Cardiac muscle cell (in vitro differentiated cells and primary cell): ENCODE results near the gene RPSA. TPM values are rescaled to one million over a fixed set of nuclear protein-coding genes. Genes with fewer than 3 reads are reported as not detected.
"Not testable (repeated sequence)": the region's sequence is repeated elsewhere in the genome, so short reads cannot be mapped to it uniquely, and the experiment has no call there.

ENCODE experiments used
- DNase-seq, 2 donors: peaks; one replicate each; pipeline versions ENCODE4 v3.0.0 to v3.0.0-alpha.2; 2010 to 2017; ENCODE audit warnings: low read depth in 1 of 2, low spot score in 1 of 2
- H3K27ac ChIP-seq: fragments of 200-600 bp; sonication (generic); 2 replicates; pipeline ENCODE4 v1.5.1; 2016
- H3K27me3 ChIP-seq: fragments of 200-600 bp; sonication (generic); 2 replicates; pipeline ENCODE4 v1.6.0; 2016; ENCODE audit warnings: control low read depth
- H3K36me3 ChIP-seq: fragments of 200-600 bp; sonication (generic); 2 replicates; pipeline ENCODE4 v1.5.1; 2016; ENCODE audit warnings: control low read depth
- H3K4me1 ChIP-seq: fragments of 200-600 bp; sonication (generic); 2 replicates; pipeline ENCODE4 v1.8.1; 2017; ENCODE audit warnings: low read depth, mild to moderate bottlenecking, mixed run types
- H3K4me3 ChIP-seq: fragments of 200-600 bp; sonication (generic); 2 replicates; pipeline ENCODE4 v1.5.1; 2016; ENCODE audit warnings: mild to moderate bottlenecking
- H3K9me3 ChIP-seq: fragments of 200-600 bp; sonication (generic); 2 replicates; pipeline ENCODE4 v1.5.1; 2017; ENCODE audit warnings: low read depth, mild to moderate bottlenecking, control low read depth
- polyA plus RNA-seq: library from polyadenylated mRNA; unstranded; fragments of >200 nt; fragmentation: Nextera tagmentation; extraction: Ambion mirVana; gene quantifications from 2 replicates; pipeline ENCODE4 v1.2.1, GENCODE V29; 2016
- total RNA-seq: library from RNA; depleted of rRNA; stranded (reverse); fragments of >200 nt; gene quantifications from 2 replicates; pipeline ENCODE4 v1.2.3, GENCODE V29; 2016
- TF ChIP-seq, protein P1 (sequence below): IDR thresholded peaks from 2 replicates; pipeline ENCODE4 v1.5.1; 2012; ENCODE audit warnings: low read depth, mild to moderate bottlenecking, low read length

The RPSA gene
- total and polyA plus RNA-seq, 2 experiments from 2014 or later = 329 to 1,073 TPM

DNA sequence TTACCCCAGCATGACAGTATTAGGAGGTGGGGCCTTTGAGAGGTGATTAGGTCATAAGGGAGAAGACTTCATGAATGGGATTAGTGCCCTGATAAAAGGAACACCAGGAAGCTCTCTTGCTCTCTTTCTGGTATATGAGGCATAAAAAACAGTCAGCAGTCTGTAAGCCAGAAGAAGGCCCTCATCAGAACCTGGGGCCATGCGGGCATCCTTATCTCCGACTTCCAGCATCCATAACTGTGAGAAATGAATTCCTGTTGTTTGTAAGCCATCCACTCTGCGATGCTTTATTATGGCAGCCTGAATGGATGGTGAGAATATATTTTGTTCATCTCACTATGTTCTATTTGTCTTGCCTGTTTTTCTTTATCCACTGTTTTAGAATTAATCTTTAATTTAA, 43.3 kb downstream of the RPSA start:
- H3K4me1 ChIP-seq = no peaks in the 10 kb centered on the region
- H3K27ac ChIP-seq = no peak overlapping the region
- no peaks in the 10 kb centered on the region for H3K36me3 ChIP-seq

DNA sequence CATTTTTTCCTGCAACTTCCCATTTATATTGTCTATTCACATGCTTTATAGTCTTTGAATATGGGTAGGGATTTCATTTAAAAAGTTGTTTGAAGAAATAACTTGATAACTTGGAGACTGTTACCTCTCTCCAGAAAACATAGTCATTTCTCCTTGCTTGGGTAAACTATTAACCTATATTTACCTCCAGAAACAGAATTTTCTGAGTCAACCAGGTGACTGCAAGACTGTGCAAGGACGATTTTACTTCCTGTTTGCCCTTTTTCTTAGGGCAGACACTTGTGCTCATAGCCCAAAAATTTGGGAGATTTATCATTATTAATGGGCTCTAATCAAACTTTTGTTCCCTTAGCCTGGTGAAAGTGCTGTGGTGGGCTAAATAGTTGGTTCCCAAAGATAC, 46.6 kb downstream of the RPSA start:
- TF ChIP-seq, protein P1, sequence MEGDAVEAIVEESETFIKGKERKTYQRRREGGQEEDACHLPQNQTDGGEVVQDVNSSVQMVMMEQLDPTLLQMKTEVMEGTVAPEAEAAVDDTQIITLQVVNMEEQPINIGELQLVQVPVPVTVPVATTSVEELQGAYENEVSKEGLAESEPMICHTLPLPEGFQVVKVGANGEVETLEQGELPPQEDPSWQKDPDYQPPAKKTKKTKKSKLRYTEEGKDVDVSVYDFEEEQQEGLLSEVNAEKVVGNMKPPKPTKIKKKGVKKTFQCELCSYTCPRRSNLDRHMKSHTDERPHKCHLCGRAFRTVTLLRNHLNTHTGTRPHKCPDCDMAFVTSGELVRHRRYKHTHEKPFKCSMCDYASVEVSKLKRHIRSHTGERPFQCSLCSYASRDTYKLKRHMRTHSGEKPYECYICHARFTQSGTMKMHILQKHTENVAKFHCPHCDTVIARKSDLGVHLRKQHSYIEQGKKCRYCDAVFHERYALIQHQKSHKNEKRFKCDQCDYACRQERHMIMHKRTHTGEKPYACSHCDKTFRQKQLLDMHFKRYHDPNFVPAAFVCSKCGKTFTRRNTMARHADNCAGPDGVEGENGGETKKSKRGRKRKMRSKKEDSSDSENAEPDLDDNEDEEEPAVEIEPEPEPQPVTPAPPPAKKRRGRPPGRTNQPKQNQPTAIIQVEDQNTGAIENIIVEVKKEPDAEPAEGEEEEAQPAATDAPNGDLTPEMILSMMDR = no peak
- no peak overlapping the region for H3K27ac ChIP-seq
- no peak for DNase-seq

More for the DNA sequence above, 43.3 kb downstream of the RPSA start:
- H3K4me3 ChIP-seq = no peak overlapping the region
- DNase-seq = no peak
- TF ChIP-seq, protein P1 = no peak
- no peaks in the 10 kb centered on the region for H3K9me3 ChIP-seq
- no peaks in the 10 kb centered on the region for H3K27me3 ChIP-seq

DNA sequence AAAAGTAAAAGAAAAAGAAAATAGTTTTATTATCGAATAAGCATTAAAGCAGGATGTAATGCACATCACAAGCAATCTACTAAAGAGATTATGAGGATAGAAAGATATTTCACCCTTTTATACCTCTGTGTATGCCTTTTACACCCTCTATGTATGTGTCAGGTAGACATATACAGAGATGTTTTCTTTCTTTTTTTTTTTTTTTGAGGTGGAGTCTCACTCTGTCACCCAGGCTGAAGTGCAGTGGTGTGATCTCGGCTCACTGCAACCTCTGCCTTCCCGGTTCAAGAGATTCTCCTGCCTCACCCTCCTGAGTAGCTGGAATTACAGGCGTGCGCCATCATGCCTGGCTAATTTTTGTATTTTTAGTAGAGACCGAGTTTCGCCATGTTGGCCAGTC, 47.4 kb downstream of the RPSA start:
- H3K36me3 ChIP-seq, H3K27me3 ChIP-seq, DNase-seq, H3K27ac ChIP-seq, H3K4me3 ChIP-seq, H3K4me1 ChIP-seq, H3K9me3 ChIP-seq: not testable (repeated sequence)

More for the DNA sequence above, 46.6 kb downstream of the RPSA start:
- H3K27me3 ChIP-seq = no peaks in the 10 kb centered on the region
- H3K4me1 ChIP-seq = no peaks in the 10 kb centered on the region
- H3K36me3 ChIP-seq = no peaks in the 10 kb centered on the region
- H3K9me3 ChIP-seq = no peaks in the 10 kb centered on the region
- H3K4me3 ChIP-seq = no peak overlapping the region

DNA sequence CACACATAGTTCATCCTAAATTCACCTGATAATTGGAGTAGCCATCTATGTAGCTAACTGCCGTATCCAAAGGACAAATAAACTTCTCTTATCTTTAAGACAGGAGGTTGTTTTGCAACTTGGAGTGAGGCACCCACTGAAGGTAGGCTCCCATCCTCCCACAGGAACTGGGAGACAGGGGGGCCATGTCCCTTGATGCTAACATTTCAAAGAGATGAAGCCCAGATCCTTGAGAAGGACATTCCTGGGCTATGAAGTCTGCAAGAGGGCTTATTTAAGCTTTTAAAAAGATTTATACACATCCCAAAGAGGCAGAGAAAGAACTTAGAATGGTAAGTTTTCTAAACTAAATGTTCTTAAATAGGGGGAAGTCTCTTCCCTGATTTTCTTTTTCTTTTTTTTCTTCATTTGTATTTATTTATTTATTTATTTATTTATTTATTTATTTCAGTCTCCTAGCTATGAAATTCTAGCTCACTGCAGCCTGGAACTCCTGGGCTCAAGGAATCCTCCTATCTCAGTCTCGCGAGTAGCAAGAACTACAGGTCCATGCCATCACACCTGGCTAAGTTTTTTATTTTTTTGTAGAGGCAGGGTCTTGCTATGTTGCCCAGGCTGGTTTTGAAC, 48.2 kb downstream of the RPSA start:
- H3K27ac ChIP-seq = no peak overlapping the region
- H3K4me1 ChIP-seq = no peaks in the 10 kb centered on the region
- no peak overlapping the region for H3K4me3 ChIP-seq
- no peaks in the 10 kb centered on the region for H3K36me3 ChIP-seq
- TF ChIP-seq, protein P1 = no peak
- H3K27me3 ChIP-seq = no peaks in the 10 kb centered on the region
- H3K9me3 ChIP-seq = no peaks in the 10 kb centered on the region
- DNase-seq = no peak

DNA sequence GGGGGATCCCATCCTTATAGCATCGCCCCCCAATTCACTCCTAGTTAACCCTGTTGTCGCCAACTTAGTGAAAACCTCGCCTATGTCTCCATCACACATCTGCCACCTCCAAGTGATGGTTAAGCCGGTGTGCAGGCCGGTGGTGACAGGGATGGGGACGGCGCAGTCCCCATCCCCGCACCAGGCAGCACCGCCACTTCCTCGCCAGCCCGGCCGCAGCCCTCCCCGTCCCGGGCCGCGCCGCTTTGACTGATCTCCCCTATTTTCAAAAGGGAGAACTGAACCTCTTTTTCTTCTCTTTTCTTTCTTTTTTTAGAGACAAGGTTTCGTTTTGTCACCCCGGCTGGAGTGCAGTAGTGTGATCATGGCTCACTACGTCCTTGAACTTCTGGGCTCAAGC, 49.6 kb downstream of the RPSA start:
- Histone ChIP-seq H3K4me3 (no peak overlapping the region), H3K36me3 (no peaks in the 10 kb centered on the region), H3K27me3 (no peaks in the 10 kb centered on the region), H3K4me1 (no peaks in the 10 kb centered on the region), H3K9me3 (no peaks in the 10 kb centered on the region), H3K27ac (no peak overlapping the region)
- DNase-seq = no peak
- TF ChIP-seq, protein P1 = no peak

DNA sequence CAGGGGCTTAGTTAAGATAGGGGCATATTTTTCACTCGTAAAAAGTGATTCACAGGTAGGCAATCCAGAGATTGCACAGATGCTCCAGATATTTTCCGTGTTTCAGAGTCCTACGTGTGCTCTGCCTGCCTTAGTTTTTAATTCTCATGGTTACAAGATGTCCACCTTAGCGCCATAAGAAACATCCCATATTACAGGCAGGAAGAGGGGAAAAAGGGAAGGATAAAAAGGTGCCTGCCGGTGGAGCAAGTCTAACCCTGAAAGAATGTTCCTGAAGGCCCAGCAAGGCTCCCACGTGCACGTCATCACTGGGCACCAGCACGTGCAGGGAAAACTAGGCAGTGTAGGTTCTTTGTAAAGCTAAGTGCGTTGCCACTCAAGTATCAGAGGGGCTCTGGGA, 50.8 kb downstream of the RPSA start:
- no peak overlapping the region for H3K27ac ChIP-seq
- no peaks in the 10 kb centered on the region for H3K9me3 ChIP-seq
- DNase-seq = no peak
- no peaks in the 10 kb centered on the region for H3K4me1 ChIP-seq
- H3K27me3 ChIP-seq = no peaks in the 10 kb centered on the region
- no peaks in the 10 kb centered on the region for H3K36me3 ChIP-seq
- H3K4me3 ChIP-seq = no peak overlapping the region
- TF ChIP-seq, protein P1 = no peak

DNA sequence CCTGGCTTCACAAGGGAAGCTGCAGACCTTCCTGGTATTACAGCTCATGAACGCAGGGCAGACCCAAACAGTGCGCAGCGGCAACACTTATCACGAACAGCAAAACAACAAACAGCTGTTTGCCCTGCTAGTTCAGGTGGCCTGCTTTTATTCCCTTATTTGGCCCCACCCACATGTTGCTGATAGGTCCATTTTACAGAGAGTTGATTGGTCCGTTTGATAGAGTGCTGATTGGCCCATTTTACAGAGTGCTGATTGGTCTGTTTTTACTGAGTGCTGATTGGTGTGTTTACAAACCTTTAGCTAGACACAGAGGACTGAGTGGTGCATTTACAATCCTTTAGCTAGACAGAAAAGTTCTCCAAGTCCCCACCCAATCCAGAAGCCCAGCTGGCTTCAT, 52.1 kb downstream of the RPSA start:
- not testable (repeated sequence) for H3K36me3 ChIP-seq, H3K27me3 ChIP-seq, H3K4me3 ChIP-seq, H3K27ac ChIP-seq, H3K4me1 ChIP-seq, H3K9me3 ChIP-seq, DNase-seq
